MM.1S (cell line): ENCODE data around the gene SCAND1.

ENCODE experiments used
- DNase-seq: peaks from one replicate; pipeline ENCODE4 v3.0.0-alpha.2; 2015
- H2AFZ ChIP-seq: fragments of 300-600 bp; sonication (generic); 2 replicates; pipeline ENCODE4 v1.6.0; 2016; ENCODE audit warnings: antibody characterized with exemption, low read length
- H3F3A ChIP-seq: fragments of 300-600 bp; sonication (generic); 2 replicates; pipeline ENCODE4 v1.6.1; 2016; ENCODE audit warnings: mild to moderate bottlenecking, antibody characterized with exemption, low read length, moderate library complexity, mixed read lengths; ENCODE audit not compliant: insufficient read depth
- H3K27ac ChIP-seq: fragments of 300-600 bp; sonication (generic); 2 replicates; pipeline ENCODE4 v1.5.1; 2016; ENCODE audit warnings: mild to moderate bottlenecking, low read length
- H3K27me3 ChIP-seq: fragments of 300-600 bp; sonication (generic); replicated peaks from 2 replicates; pipeline ENCODE4 v1.6.0; 2016; ENCODE audit warnings: low read length; ENCODE audit not compliant: insufficient read depth
- H3K36me3 ChIP-seq: fragments of 300-600 bp; sonication (generic); replicated peaks from 2 replicates; pipeline ENCODE4 v1.6.1; 2016; ENCODE audit warnings: mild to moderate bottlenecking, low read length, mixed read lengths; ENCODE audit not compliant: insufficient read depth
- H3K4me1 ChIP-seq: fragments of 300-600 bp; sonication (generic); 2 replicates; pipeline ENCODE4 v1.6.1; 2016; ENCODE audit warnings: low read length, mixed read lengths
- H3K4me2 ChIP-seq: fragments of 300-600 bp; sonication (generic); 2 replicates; pipeline ENCODE4 v1.6.0; 2016; ENCODE audit warnings: low read depth, low read length
- H3K4me3 ChIP-seq: fragments of 300-600 bp; sonication (generic); 2 replicates; pipeline ENCODE4 v1.5.1; 2016; ENCODE audit warnings: low read length, mixed read lengths
- H3K79me2 ChIP-seq: fragments of 300-600 bp; sonication (generic); 2 replicates; pipeline ENCODE4 v1.6.1; 2016; ENCODE audit warnings: mixed run types, low read length, mixed read lengths
- H3K9ac ChIP-seq: fragments of 300-600 bp; sonication (generic); 2 replicates; pipeline ENCODE4 v1.6.1; 2016; ENCODE audit warnings: low read length, mixed read lengths
- H3K9me2 ChIP-seq: fragments of 300-600 bp; sonication (generic); replicated peaks from 2 replicates; pipeline ENCODE4 v1.6.1; 2016; ENCODE audit warnings: mild to moderate bottlenecking, low read length, mixed read lengths; ENCODE audit not compliant: insufficient read depth
- H3K9me3 ChIP-seq: fragments of 300-600 bp; sonication (generic); replicated peaks from 2 replicates; pipeline ENCODE4 v1.6.1; 2016; ENCODE audit warnings: mild to moderate bottlenecking, low read length, mixed read lengths; ENCODE audit not compliant: insufficient read depth
- H4K20me1 ChIP-seq: fragments of 300-600 bp; sonication (generic); 2 replicates; pipeline ENCODE4 v1.6.1; 2016; ENCODE audit warnings: mild to moderate bottlenecking, low read length, moderate library complexity, mixed read lengths; ENCODE audit not compliant: insufficient read depth
- EZH2 ChIP-seq: fragments of 300-600 bp; sonication (generic); optimal IDR thresholded peaks from 2 replicates; pipeline ENCODE3; 2017; ENCODE audit warnings: low read depth, mild to moderate bottlenecking, antibody characterized with exemption, low read length, mixed read lengths
- EZH2phosphoT487 ChIP-seq: fragments of 300-600 bp; sonication (generic); IDR thresholded peaks from 2 replicates; pipeline ENCODE4 v1.6.1; 2018; ENCODE audit warnings: antibody characterized with exemption, low read length
- TF ChIP-seq, protein P1 (sequence below): fragments of 300-600 bp; sonication (generic); IDR thresholded peaks from 2 replicates; pipeline ENCODE4 v1.5.1; 2016; ENCODE audit warnings: antibody characterized with exemption, low read length, mixed read lengths

The SCAND1 gene

DNA sequence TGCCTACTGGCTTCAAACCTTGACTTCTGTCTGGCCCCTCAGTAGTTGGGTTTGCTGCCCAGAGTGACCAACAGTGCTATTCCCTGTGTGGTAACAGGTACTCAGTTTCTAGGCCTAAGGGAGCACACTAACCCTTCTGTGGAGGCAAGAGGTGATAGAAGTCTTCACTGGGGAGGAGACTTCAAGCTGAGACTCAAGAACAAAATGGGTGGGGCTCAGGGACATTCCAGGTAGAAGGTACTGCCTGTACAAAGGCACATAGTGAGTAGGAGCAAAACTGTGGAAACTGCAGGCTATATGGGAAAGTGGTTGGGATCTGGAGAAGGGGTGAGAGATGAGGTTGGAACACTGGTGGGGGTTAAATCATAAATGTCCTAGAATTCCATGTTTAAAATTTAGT, 2.3 kb upstream of the SCAND1 start:
- H3K27me3 ChIP-seq: no peaks in the 10 kb centered on the region
- H2AFZ ChIP-seq: no peak overlapping the region
- H3K4me3 ChIP-seq: no peak overlapping the region
- no peak overlapping the region for H3K4me2 ChIP-seq
- no peaks in the 10 kb centered on the region for H4K20me1 ChIP-seq
- H3K36me3 ChIP-seq: no peaks in the 10 kb centered on the region
- TF ChIP-seq, protein P1, sequence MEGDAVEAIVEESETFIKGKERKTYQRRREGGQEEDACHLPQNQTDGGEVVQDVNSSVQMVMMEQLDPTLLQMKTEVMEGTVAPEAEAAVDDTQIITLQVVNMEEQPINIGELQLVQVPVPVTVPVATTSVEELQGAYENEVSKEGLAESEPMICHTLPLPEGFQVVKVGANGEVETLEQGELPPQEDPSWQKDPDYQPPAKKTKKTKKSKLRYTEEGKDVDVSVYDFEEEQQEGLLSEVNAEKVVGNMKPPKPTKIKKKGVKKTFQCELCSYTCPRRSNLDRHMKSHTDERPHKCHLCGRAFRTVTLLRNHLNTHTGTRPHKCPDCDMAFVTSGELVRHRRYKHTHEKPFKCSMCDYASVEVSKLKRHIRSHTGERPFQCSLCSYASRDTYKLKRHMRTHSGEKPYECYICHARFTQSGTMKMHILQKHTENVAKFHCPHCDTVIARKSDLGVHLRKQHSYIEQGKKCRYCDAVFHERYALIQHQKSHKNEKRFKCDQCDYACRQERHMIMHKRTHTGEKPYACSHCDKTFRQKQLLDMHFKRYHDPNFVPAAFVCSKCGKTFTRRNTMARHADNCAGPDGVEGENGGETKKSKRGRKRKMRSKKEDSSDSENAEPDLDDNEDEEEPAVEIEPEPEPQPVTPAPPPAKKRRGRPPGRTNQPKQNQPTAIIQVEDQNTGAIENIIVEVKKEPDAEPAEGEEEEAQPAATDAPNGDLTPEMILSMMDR: no peak
- TF ChIP-seq EZH2: no peak
- TF ChIP-seq EZH2phosphoT487: no peak
- DNase-seq: no peak
- H3K79me2 ChIP-seq: peaks cover 23% of the 10 kb centered on the region
- H3K9me2 ChIP-seq: no peaks in the 10 kb centered on the region
- no peak overlapping the region for H3K27ac ChIP-seq
- H3K9me3 ChIP-seq: no peaks in the 10 kb centered on the region
- peaks cover 30% of the 10 kb centered on the region for H3F3A ChIP-seq
- no peak overlapping the region for H3K9ac ChIP-seq
- peaks cover 12% of the 10 kb centered on the region for H3K4me1 ChIP-seq

DNA sequence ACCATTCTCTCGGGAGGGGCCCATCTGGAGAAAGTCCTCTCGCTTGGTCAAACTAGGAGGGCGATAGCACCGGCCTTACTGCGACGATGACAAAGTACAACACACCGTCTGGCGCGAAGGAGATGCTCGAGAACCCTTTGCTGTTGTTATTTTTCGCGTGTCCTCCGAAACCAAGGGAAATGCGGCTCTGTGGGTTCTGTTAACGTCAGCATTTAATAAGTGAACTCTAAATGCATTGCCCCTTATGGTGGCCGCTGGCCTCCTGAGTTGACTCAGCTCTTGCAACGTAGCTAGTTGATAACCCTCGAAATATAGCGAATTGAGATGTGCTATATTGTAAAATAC, 577 bp upstream of the SCAND1 start:
- no peaks in the 10 kb centered on the region for H3K9me3 ChIP-seq
- H4K20me1 ChIP-seq: no peaks in the 10 kb centered on the region
- H3K9me2 ChIP-seq: no peaks in the 10 kb centered on the region
- no peaks in the 10 kb centered on the region for H3K27me3 ChIP-seq
- peaks cover 12% of the 10 kb centered on the region for H3K4me1 ChIP-seq
- peak overlapping the region; percentile 75 for H2AFZ ChIP-seq
- peaks cover 30% of the 10 kb centered on the region for H3F3A ChIP-seq
- peak overlapping the region; percentile 75 for H3K4me3 ChIP-seq
- peak overlapping the region; percentile 73 for H3K9ac ChIP-seq
- H3K79me2 ChIP-seq: peaks cover 23% of the 10 kb centered on the region
- DNase-seq: peak; percentile 63
- peak overlapping the region; percentile 72 for H3K4me2 ChIP-seq
- H3K36me3 ChIP-seq: no peaks in the 10 kb centered on the region
- TF ChIP-seq EZH2phosphoT487: no peak
- TF ChIP-seq EZH2: no peak
- TF ChIP-seq, protein P1: no peak
- peak overlapping the region; percentile 99 for H3K27ac ChIP-seq

DNA sequence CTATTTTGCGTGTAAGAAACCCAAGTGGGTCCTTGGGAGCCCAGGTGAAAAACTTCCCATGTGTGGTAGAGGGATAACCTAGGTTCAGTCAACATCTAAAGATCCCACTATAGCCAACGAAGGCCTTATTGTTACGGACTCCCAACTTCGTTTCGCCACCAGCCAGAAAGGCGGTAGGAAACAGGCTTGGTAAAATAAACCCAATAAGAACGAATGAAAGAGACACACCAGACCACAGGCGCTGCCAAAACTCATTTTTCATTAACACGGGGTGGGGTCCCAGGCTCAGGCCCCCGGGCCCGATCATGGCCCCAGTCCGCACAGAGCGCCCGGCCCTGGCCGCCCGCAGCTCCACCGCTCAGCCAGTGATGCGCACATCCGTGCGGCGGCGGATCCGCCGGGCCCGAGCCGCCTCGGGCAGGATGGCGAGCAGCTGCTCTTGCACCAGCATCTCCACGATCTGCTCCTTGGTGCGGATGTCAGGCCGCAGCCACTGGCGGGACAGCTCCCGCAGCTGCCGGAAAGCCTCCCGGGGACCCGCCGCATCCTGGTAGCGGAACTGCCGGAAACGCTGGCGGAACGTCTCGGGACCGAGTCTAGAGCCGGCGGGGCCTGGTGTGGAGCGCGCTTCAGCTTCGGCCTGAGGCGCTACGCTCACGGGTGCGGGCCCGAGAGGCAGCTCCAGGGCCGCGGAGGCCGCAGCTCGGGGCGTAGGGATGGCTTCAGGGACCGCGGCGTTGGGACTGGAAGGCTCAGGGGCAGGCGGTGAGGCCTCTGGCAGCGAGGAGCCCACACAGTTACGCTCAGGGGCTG, 709 bp downstream of the SCAND1 start:
- Histone ChIP-seq H3K36me3 (no peaks in the 10 kb centered on the region), H3K4me3 (peak overlapping the region; percentile 88), H3K4me1 (peaks cover 22% of the 10 kb centered on the region), H3K9me2 (no peaks in the 10 kb centered on the region), H3K79me2 (peaks cover 23% of the 10 kb centered on the region), H3F3A (peaks cover 40% of the 10 kb centered on the region), H3K27me3 (no peaks in the 10 kb centered on the region), H3K4me2 (peak overlapping the region; percentile 88), H2AFZ (peak overlapping the region; percentile 68; the same call in 1 of the 2 replicates), H3K9ac (peak overlapping the region; percentile 99), H3K9me3 (no peaks in the 10 kb centered on the region), H4K20me1 (no peaks in the 10 kb centered on the region), H3K27ac (peak overlapping the region; percentile 99)
- DNase-seq: peak; percentile 48
- TF ChIP-seq, protein P1: no peak
- TF ChIP-seq EZH2phosphoT487 (no peak), EZH2 (no peak)
